ENCODE measurements around the gene COQ10B.
"Not testable (repeated sequence)": the region's sequence is repeated elsewhere in the genome, so short reads cannot be mapped to it uniquely, and the experiment has no call there.

COQ10B gene

DNA sequence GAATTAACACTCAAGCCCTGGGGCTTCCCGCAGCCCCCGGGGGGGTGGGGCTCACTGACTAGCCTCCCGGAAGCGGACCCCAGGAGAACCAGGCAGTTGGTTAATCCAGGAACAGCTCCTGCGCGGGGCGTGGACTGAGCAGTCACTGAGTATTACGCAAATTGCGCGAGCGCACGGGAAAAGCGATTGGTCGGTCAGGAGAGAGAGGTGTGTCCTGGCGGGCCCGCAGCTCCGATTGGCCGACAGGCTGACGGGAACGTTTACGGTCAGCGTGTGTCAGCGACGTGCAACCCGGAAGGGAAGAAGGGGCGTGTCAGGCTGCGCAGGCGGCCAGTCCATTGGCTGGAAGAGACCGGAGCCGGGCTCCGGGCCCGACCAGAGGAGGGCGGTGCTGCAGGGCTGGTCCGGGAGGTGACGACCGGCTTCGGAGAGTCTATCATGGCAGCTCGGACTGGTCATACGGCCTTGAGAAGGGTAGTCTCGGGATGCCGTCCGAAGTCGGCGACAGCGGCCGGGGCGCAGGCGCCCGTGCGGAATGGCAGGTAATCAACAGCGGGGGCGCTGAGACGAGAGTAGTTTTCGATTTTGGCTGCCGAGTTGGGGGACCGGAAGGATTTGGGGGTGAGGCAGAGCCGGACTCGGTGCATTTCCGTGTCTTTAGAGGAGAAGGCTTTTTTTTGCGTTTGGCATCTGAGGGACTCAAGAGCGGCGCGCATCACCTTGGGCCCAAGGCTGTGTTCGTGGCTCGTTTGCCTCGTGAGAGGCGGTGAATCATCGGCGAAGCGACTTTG is at the start of gene COQ10B:
Gene COQ10B (plus strand): TSS at position 430 of the 791 bp plus-strand sequence. CDS start 9 bp downstream, at position 439.
- peak; percentile 99 to 100 (median 99) for DNase-seq

DNA sequence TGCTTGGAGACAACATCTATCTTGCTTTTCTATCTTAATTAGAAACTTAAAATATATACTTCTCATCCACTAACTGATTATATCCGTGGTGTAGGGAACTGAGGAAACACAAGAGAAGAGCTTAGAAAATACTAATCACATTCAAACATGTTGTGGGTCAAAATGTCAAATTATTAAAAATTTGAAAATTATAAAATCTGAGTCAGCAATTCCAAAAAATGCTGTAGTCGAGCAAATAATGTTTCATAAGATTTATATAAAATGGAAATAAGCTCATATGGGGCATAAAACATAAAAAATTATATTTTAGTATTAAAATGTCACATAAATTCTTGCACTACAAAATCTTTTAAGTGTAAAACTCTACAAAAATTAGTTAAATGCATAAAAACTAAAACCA is 47.8 kb upstream of the COQ10B start:
- no peak for DNase-seq

DNA sequence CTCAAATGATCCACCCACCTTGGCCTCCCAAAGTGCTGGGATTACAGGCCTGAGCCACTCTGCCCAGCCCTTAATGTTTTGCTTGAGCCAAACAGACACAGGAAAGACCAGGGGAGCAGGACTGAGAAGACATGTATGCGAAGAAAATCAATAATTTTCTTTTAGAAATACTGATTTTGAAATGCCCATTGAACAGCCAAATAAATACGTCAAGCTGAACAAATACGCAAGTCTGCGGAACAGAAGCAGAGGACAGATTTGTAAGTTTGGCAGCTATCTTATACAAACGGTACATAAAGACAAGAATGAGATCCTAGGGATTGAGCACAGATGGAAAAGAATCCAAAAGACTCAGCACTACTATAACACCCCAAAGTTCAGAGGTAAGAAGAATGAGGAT is 39.3 kb upstream of the COQ10B start:
- DNase-seq = no peak

DNA sequence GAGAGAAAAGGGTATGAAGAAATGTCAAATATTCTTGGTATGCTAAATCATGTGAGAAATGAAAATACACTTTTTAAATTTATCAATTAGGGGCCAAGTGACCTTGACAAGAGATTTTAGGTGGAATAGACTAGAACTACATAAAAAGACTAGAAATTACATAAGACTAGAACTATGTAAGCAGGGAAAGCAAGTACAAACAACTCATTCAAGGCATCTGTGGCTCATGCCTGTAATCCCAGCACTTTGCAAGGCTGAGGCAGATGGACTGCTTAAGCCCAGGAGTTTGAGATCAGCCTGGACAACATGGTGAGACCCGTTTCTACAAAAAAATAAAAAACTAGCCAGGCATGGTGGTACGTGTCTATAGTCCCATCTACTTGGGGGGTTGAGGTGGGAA is 38.8 kb upstream of the COQ10B start:
- DNase-seq = no peak

DNA sequence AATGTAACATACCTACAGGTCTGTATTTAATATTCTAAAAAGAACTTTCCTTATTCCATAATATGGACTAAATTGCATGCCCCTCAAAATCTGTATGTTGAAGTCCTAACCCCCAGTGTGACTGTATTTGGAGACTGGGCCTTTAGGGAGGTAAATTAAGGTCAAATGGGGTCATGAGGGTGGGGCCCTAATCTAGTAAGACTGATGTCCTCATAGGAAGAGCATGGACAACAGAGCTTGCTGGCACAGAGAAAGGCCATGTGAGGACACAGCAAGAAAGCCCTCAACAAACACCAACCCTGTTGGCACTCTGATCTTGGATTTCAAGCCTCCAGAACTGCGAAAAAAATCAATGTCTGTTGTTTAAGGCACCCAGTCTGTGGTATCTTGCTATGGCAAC is 37.1 kb upstream of the COQ10B start:
- DNase-seq = no peak

DNA sequence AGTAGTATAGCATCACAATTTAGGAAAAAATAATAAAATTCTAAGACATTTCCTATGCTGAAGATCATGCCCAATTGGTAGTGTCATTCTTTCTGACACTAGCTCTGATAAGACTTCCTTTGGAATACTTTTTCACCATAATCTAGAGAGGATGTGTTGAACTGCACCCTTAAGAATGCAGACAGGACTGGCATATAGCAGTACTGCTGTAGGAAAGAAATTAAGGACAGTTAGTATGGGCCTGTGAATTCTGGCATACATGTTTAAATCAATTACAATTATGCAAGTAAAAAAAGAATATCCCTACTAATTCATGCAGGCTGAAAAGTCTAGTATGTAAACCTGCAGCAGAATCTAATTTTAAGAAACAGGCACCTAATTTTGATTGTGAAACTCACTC is 33.9 kb upstream of the COQ10B start:
- DNase-seq = no peak

DNA sequence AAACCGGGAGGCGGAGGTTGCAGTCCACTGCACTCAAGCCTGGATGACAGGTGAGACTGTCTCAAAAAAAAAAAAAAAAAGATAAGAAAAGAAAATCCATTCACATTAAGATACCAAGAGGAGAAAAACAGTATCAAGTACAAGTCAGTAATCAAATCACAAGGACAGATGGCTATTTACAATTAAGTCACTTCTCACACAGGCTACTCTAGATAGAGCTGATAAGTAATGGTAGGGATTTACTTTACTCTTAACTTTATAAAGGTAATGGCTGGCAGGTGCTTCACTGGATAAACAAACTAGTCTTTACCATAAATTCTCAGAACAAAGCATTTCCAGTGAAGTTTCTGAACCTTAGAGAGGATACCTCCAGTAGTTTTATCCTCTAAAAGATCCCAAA is 30.0 kb upstream of the COQ10B start:
- DNase-seq = no peak

DNA sequence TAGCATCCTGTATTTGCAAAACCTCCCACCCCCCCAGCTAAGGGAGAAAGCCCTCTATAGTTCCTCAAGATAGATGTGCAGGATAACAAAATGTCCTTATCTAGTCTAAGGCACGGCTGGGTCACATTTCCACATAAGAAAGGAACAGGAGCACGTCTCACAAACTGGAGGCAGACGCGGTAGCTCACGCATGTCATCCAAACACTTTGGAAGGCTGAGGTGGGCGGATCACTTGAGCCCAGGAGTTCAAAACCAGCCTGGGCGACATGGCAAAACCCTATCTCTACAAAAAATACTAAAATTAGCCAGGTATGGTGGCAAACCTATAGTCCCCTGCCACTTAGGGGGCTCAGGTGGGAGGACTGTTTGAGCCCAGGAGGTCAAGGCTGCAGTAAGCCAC is 27.8 kb upstream of the COQ10B start:
- DNase-seq = no peak

DNA sequence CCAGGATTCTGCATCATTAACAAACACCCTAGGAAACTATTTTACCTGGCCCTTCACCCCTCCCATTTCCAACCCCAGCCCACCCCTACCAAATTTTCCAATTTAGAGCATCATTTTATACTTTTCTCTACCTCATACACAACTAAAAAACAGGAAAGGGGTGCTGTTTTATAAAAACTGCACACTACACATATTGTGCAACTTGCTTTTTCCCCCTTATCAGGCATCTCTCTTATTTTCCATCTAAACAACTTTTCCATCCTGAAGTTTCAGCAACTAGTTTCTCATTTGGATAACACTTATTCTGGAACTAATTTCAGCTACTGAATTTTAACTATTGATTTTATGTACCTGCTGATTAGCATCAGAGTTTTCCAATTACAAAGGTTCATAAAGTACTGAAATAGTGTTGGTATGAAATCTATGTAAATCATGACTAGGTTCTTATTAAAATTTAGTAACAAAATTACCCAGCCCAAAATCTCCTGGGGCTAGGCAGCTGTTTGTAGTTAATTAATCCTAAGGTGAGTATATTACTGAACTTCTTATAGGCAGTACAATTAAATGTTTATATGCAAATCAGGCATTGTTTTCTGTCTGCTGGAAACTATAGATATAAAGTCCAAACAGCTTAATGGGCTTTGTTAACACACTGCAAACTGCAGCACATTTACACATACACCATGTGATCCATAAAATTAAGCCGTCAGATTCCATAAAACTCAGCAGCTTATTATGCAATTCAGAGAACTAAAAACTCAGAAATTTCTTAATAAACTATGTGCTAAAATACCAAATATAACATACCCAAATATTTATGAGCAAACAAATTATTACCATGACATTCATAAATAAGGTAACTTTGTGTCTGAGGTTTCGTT is 26.4 kb upstream of the COQ10B start:
- peak in 1 of 3 donors; percentile 24 for DNase-seq

DNA sequence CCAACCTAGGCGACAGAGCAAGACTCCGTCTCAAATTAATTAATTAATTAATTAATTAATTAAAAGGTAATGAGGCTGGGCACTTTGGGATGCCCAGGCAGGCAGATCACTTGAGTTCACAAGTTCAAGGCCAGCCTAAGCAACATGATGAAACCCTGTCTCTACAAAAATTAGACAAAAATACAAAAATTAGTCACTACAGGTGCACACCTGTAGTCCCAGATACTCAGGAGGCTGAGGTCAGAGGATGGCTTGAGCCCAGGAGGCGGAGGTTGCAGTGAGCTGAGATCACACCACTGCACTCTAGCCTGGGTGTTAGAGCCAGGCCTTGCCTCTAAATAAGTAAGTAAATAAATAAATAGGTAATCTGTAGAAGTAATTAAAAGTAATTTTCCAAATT is 25.4 kb upstream of the COQ10B start:
- DNase-seq = no peak

DNA sequence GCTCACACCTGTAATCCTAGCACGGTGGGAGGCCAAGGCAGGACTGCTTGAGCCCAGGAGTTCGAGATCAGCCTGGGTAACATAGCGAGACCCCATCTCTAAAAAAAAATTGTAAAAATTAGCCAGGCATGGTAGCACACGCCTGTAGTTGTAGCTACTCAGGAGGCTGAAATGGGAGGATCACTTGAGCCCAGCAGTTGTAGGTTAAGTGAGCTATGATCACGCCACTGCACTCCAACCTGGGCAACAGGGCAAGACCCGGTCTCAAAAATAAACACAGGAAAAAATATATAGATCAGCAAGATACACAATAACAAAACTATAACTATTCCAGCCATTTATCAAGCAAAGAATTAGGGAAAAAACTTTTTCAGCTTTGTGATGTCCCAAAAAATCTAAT is 21.5 kb upstream of the COQ10B start:
- no peak for DNase-seq

DNA sequence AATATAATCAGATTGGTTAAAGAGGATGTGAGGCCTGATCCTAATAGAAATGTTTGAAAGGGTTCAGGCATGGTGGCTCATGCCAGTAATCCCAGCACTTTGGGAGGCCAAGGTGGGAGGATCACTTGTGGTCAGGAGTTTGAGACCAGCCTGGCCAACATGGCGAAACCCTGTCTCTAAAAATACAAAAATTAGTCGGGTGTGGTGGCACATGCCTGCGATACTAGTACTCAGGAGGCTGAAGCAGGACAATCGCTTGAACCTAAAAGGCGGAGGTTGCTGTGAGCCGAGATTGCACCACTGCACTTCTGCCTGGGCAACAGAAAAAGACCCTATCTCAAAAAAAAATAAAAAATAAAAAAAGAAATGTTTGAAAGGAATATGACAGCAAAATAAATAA is 20.8 kb upstream of the COQ10B start:
- not testable (repeated sequence) for DNase-seq

DNA sequence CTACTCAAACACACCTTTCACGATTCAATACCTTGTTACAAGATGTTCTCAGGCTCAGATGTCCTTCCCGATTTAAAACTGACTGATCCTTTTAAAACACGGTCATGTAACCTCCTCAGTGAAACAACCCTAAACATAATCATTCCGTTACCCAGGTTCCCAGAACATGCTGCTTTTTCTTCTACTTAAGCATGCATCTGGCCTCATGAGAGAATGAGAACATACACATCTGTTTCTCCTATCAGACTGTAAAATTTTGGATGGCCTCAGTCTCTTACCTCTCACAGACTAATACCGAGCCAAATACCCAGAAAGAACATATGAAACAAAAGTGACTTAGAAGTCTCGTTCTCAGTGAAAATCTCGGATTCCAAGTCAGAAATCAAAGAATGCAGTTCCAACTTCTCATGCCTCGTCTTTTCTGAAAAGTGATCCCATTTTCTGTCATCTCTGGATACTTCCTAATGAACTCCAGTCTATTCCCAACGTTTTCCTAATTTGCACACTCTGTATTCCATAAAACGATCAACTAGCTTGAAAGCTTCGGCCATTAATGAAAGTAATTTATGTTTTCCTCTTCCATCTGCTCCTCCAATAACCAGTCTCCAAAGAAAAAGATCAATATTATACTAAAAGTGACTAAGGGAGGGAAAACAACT is 19.4 kb upstream of the COQ10B start:
- peak in 1 of 3 donors; percentile 19 for DNase-seq

DNA sequence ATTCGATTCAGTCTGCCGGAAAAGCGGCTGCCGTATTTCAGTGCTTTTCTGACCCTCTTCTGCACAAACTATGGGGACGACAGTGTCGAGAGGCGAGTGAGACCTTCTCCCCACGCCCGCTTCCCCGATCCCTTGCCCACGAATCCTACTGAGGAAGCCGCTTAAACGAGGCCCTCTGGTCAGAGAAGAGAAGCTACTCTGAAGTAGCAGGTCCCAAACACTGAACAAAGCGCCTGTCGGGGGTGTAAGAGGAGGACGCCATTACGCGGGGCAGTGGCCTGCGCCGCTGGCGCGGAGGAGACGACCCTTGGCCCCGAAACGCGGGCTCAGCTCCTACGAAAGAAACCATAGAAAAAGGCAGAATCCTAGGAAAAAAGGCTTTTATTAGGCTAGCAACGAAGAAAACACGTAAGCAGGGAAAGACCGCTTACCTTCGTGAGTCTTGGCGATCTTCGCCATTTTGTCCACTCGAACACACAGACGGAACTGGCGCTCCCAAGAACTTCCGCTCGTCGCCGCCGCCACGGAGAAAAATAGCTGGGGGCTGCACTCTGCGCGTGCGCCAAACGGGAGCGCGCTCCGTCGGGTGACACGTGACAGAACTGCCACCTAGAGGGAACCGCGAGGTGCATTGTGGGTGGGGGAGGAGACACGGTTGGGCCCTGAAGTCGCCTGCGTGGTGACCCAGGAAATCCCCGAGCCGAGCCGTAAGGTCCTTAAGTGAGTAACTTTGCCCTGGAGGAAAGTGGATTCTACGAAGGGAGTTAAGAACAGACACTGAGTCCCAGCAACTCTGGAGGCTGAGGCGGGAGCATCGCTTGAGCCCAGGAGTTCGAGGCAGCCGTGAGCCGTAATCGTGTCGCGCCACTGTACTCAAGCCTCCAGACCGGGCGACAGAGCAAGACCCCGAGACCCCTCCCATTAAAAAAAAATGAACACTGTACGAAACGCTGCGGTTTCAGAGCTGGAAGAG is 18.5 kb upstream of the COQ10B start, which contains the start of gene SF3B1:
Gene SF3B1 (minus strand): TSS at position 488 of the 973 bp plus-strand sequence. CDS start 29 bp downstream, at position 459.
- peak; percentile 99 to 100 (median 99) for DNase-seq

DNA sequence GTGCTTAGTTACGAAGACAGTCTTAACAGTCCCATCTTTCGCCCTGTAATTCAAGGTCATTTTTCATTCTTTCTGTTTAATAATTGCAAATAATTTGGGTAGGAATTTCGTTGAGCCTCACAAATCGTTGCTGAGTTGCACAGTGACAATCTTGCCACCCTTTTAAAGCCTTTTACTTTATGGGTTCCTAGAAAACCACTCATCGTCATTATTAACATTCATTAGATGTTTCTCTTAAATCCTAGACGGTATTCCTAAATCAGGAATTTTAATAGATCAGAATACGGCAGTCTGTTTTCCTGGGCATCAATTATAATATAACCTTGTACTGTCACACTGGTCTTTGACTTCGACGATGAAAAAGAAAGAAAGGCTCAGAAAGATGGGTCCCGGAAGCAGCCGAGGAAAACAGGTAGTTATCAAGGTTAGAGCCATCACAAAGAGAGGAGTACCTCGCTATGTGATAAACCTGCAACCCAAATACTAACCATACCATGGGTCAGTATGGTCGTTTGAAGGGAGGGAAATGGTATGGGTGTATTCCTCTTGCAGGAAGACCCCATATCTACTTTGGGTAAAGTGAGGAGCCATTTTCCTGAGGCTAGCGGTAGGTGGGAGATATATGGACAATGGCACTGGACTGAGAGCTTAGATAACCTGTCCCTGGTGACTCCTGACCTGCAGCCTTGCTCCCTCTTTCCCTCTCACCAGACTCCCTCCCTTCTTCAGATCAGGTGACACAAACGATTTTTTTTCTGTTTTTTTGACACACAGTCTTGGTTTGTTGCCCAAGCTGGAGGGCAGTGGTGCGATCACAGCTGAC is 17.5 kb upstream of the COQ10B start:
- no peak for DNase-seq

DNA sequence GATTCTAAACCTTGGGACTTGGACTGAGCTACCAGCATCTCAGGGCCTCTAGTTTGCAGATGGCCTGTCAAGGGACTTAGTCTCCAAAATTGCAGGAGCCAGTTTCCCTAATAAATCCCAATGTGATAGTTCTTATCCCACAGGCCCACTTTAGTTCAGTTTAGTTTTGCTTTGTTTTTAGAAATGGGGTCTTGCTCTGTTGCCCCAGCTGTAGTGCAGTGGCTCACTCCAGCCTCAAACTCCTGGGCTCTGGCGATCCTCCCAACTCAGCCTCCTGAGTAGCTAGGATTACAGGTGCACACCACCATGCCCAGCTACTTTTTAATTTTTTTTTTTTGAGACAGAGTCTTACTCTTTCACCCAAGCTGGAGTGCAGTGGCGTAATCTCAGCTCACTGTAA is 16.0 kb upstream of the COQ10B start:
- DNase-seq = no peak

DNA sequence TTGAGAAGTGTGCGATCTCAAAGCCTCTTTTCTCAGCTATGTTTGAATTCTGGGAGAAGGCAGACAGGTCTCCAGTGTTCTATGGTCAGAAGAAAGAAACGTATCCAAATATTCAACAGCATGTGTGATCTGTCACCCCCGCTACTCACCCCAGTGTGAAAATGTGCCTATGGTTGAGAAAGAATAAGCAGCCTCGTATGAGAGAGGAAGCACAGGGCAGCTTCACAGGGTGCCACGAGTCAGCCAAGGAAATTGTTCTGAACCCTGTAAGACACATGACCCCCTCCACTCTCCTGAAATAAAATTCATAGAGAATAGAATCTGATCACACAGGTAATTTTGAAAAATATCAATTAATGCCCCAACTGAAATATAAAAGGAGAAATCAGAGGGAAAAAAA is 10.5 kb upstream of the COQ10B start:
- DNase-seq = peak; percentile 59 to 76 (median 62)

DNA sequence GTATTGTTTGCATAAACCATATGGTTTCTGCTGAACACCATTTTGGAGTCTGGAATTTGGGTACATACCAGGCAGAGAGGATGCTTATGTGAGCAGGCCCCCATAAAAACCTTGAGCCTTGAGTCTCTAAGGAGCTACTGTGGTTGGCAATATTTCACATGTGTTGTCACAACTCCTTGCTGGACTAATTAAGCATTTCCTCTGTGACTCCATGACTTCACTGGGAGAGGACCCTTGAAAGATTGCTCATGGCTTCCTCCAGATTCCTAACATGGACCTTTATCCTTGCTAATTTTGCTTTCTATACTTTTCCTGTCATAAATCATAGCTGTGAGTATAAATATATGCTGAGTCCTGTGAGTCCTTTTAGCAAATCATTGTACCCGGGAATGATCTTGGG is 7.6 kb upstream of the COQ10B start:
- no peak for DNase-seq

DNA sequence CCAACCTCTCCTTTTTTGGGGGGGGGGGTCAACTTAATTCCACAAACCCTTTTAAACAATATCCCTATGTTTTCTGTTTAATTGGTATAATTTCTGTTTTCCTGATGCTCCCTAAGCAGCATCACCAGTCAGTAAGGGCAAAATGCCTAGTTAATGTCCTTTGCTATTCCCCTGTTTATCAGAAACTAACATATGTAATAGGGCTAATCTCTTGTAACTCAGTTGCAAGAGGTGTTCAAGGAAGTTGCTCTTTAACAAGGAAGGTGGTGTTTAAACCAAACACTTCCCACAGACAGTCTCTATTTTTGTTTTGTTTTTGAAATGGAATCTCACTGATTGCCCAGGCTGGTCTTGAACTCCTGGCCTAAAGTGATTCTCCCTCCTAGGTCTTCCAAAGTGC is 6.5 kb upstream of the COQ10B start:
- no peak for DNase-seq

DNA sequence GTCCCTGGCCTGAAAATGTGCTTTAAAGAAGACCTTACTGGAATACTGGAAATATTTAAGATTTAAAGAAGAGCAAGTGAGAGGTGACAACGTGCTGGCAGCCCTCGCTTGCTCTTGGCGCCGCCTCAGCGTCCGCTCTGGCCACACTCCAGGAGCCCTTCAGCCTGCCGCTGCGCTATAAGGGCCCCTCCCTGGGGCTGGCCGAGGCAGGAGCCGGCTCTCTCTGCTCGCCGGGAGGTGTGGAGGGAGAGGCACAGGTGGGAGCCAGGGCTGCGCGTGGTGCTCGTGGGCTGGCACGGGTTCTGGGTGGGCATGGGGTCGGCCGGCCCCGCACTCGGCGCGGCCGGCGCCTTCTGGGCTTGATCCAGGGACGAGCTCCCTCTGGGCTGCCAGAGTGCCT is 2.9 kb upstream of the COQ10B start:
- no peak for DNase-seq

DNA sequence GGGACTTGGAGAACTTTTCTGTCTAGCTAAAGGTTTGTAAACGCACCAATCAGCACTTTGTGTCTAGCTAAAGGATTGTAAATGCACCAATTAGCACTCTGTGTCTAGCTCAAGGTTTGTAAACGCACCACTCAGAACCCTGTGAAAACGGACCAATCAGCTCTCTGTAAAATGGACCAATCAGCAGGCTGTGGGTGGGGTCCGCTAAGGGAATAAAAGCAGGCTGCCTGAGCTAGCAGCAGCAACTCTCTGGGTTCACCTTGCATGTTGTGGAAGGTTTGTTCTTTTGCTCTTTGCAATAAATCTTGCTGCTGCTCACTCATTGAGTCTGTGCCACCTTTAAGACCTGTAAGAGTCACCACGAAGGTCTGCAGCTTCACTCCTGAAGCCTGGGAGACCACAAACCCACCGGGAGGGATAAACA is 2.4 kb upstream of the COQ10B start:
- not testable (repeated sequence) for DNase-seq
